GM12892 (cell line): ENCODE measurements around the gene PSMD9.

Experiments used
- POLR2A ChIP-seq: IDR thresholded peaks from 2 replicates; pipeline ENCODE4 v1.6.1; 2011; ENCODE audit warnings: low read depth, low read length, control low read depth
- POLR2AphosphoS5 ChIP-seq: IDR thresholded peaks from 2 replicates; pipeline ENCODE4 v1.6.1; 2011; ENCODE audit warnings: low read depth, low read length, control low read depth
- TAF1 ChIP-seq: IDR thresholded peaks from 2 replicates; pipeline ENCODE4 v1.6.1; 2011; ENCODE audit warnings: low read depth, mild to moderate bottlenecking, control low read depth, low read length, borderline replicate concordance

GRCh38 chr12:121932176-121932536, 43.6 kb downstream of the PSMD9 start:
- no peak for TF ChIP-seq POLR2AphosphoS5
- TF ChIP-seq TAF1, result no peak
- TF ChIP-seq POLR2A, result no peak
